Endodermal cell (in vitro differentiated cells): ENCODE measurements around the gene KCNQ5. TPM values are rescaled to one million over a fixed set of nuclear protein-coding genes. Genes with fewer than 3 reads are reported as not detected.

ENCODE experiments used
- DNase-seq: peaks from one replicate; pipeline ENCODE4 v3.0.0-alpha.2; 2017
- H3K27ac ChIP-seq: 2 replicates; pipeline ENCODE4 v1.5.1; 2013; ENCODE audit warnings: mild to moderate bottlenecking, low read depth, low read length, moderate library complexity
- H3K27me3 ChIP-seq: 2 replicates; pipeline ENCODE4 v1.6.1; 2013; ENCODE audit warnings: mild to moderate bottlenecking, low read length, moderate library complexity; ENCODE audit not compliant: insufficient read depth, control insufficient read depth, poor library complexity, severe bottlenecking
- H3K36me3 ChIP-seq: 2 replicates; pipeline ENCODE4 v1.7.0; 2013; ENCODE audit warnings: mild to moderate bottlenecking, low read length, moderate library complexity; ENCODE audit not compliant: control insufficient read depth, insufficient read depth
- H3K4me1 ChIP-seq: one replicate; pipeline ENCODE4 v1.7.0; 2013; ENCODE audit warnings: low read length; ENCODE audit not compliant: control insufficient read depth, insufficient read depth
- H3K4me3 ChIP-seq: 2 replicates; pipeline ENCODE4 v1.5.1; 2013; ENCODE audit warnings: mild to moderate bottlenecking, low read length, moderate library complexity
- H3K9ac ChIP-seq: 2 replicates; pipeline ENCODE4 v1.6.1; 2013; ENCODE audit warnings: mild to moderate bottlenecking, low read length, moderate library complexity; ENCODE audit not compliant: poor library complexity, severe bottlenecking; ENCODE audit errors: extremely low read depth
- H3K9me3 ChIP-seq: 2 replicates; pipeline ENCODE4 v1.6.1; 2013; ENCODE audit warnings: mild to moderate bottlenecking, low read length, moderate library complexity; ENCODE audit not compliant: control insufficient read depth
- H3K27ac Mint-ChIP-seq: 2 replicates; pipeline ENCODE4 v1.8.0; 2020; ENCODE audit warnings: mixed read lengths
- H3K27me3 Mint-ChIP-seq: 2 replicates; pipeline ENCODE4 v1.8.0; 2021; ENCODE audit warnings: mild to moderate bottlenecking, mixed read lengths; ENCODE audit not compliant: insufficient read depth
- H3K36me3 Mint-ChIP-seq: 2 replicates; pipeline ENCODE4 v1.8.0; 2020; ENCODE audit warnings: low read depth, mixed read lengths
- H3K4me1 Mint-ChIP-seq: 2 replicates; pipeline ENCODE4 v1.8.0; 2020; ENCODE audit warnings: mixed read lengths
- H3K4me3 Mint-ChIP-seq: 2 replicates; pipeline ENCODE4 v1.8.0; 2020; ENCODE audit warnings: mild to moderate bottlenecking, moderate library complexity, mixed read lengths
- H3K9me3 Mint-ChIP-seq: 2 replicates; pipeline ENCODE4 v1.8.0; 2020; ENCODE audit warnings: mild to moderate bottlenecking, mixed read lengths
- WGBS, 2 experiments: methylation state at CpG; one replicate each; pipeline versions ENCODE4 v1.1.5 to v1.1.7; 2013; ENCODE audit warnings: missing lambda C conversion rate in 2 of 2, mixed read lengths in 1 of 2; ENCODE audit not compliant: insufficient coverage in 1 of 2, insufficient read length in 1 of 2; 5-methylcytosine and 5-hydroxymethylcytosine counted together
- total RNA-seq, 2 donors: library from RNA; stranded (reverse); fragmentation: NEBNext Ultra II Directional in 1 of 2; extraction: Animal tissue kit (Norgen Biotek cat#: 25700) in 1 of 2; gene quantifications; 2 replicates in 1 of 2; 3 replicates in 1 of 2; pipeline ENCODE4 v1.2.1, GENCODE V29; 2021
- TF ChIP-seq, protein P1 (sequence below): fragments of 200-600 bp; sonication (generic); conservative IDR thresholded peaks from 2 replicates; pipeline ENCODE4 v1.5.0; 2021; ENCODE audit warnings: antibody characterized with exemption, mild to moderate bottlenecking

Gene KCNQ5
- total RNA-seq, 2 donors from 2014 or later: 2.4 to 8.3 TPM

- Histone ChIP-seq H3K9me3 (no peaks in the 10 kb centered on the region), H3K4me1 (no peaks in the 10 kb centered on the region), H3K27ac (no peak overlapping the region), H3K4me3 (no peak overlapping the region), H3K36me3 (no peaks in the 10 kb centered on the region), H3K9ac (no peak overlapping the region), H3K27me3 (no peaks in the 10 kb centered on the region)
- Mint-ChIP-seq H3K36me3 (no peaks in the 10 kb centered on the region), H3K9me3 (no peaks in the 10 kb centered on the region), H3K4me1 (peaks cover 5% of the 10 kb centered on the region), H3K27ac (no peak overlapping the region), H3K27me3 (no peaks in the 10 kb centered on the region), H3K4me3 (no peak overlapping the region)
- WGBS, 2 experiments: 90 to 94% methylated on average over 5 to 7 of the region's 7 CpGs
- DNase-seq: no peak
- TF ChIP-seq, protein P1, sequence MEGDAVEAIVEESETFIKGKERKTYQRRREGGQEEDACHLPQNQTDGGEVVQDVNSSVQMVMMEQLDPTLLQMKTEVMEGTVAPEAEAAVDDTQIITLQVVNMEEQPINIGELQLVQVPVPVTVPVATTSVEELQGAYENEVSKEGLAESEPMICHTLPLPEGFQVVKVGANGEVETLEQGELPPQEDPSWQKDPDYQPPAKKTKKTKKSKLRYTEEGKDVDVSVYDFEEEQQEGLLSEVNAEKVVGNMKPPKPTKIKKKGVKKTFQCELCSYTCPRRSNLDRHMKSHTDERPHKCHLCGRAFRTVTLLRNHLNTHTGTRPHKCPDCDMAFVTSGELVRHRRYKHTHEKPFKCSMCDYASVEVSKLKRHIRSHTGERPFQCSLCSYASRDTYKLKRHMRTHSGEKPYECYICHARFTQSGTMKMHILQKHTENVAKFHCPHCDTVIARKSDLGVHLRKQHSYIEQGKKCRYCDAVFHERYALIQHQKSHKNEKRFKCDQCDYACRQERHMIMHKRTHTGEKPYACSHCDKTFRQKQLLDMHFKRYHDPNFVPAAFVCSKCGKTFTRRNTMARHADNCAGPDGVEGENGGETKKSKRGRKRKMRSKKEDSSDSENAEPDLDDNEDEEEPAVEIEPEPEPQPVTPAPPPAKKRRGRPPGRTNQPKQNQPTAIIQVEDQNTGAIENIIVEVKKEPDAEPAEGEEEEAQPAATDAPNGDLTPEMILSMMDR: no peak
These were observed 572.9 kb downstream of the KCNQ5 start for GRCh38 chr6:73194744-73195143.

- H3K36me3 ChIP-seq: no peaks in the 10 kb centered on the region
- no peaks in the 10 kb centered on the region for H3K9me3 ChIP-seq
- TF ChIP-seq, protein P1: no peak
- H3K4me3 ChIP-seq: no peak overlapping the region
- H3K4me1 Mint-ChIP-seq: peaks cover 5% of the 10 kb centered on the region
- H3K27ac Mint-ChIP-seq: no peak overlapping the region
- no peak overlapping the region for H3K9ac ChIP-seq
- no peaks in the 10 kb centered on the region for H3K27me3 Mint-ChIP-seq
- no peak overlapping the region for H3K4me3 Mint-ChIP-seq
- no peak overlapping the region for H3K27ac ChIP-seq
- H3K4me1 ChIP-seq: no peaks in the 10 kb centered on the region
- 79 to 100% methylated on average over 2 to 3 of the region's 3 CpGs for WGBS, 2 experiments
- H3K36me3 Mint-ChIP-seq: no peaks in the 10 kb centered on the region
- peaks cover 5% of the 10 kb centered on the region for H3K9me3 Mint-ChIP-seq
- DNase-seq: no peak
- no peaks in the 10 kb centered on the region for H3K27me3 ChIP-seq
These were observed 578.4 kb downstream of the KCNQ5 start for GRCh38 chr6:73200247-73200646.

DNA sequence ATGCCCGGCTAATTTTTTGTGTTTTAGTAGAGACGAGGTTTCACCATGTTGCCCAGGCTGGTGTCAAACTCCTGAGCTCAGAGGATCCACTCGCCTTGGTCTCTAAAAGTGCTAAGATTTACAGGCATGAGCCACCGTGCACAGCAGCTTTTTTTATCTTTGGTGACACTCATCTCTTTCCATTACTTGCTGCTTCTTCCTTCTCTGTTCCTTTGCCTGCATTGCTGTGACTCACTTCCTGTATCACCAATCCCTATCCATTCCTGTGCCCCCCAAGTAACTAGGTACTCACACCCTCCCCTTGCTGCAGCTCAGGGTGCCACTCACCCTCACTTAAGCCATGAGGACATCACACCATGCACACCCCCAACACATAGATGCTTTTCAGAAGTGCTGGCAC, 578.9 kb downstream of the KCNQ5 start:
- TF ChIP-seq, protein P1: no peak
- H3K4me3 ChIP-seq: no peak overlapping the region
- Mint-ChIP-seq H3K36me3 (no peaks in the 10 kb centered on the region), H3K9me3 (peaks cover 6% of the 10 kb centered on the region), H3K27me3 (no peaks in the 10 kb centered on the region), H3K27ac (no peak overlapping the region), H3K4me3 (no peak overlapping the region), H3K4me1 (peaks cover 5% of the 10 kb centered on the region)
- H3K36me3 ChIP-seq: no peaks in the 10 kb centered on the region
- 88 to 91% methylated on average over 4 of the region's 4 CpGs for WGBS, 2 experiments
- no peak overlapping the region for H3K9ac ChIP-seq
- no peaks in the 10 kb centered on the region for H3K27me3 ChIP-seq
- no peak for DNase-seq
- no peaks in the 10 kb centered on the region for H3K9me3 ChIP-seq
- no peaks in the 10 kb centered on the region for H3K4me1 ChIP-seq
- H3K27ac ChIP-seq: no peak overlapping the region
